Right lobe of liver (tissue), 4 donors: ENCODE measurements around the gene OR11H7.

ENCODE experiments used
- POLR2A ChIP-seq: fragments of 450-650 bp; IDR thresholded peaks from one replicate; pipeline ENCODE4 v1.6.1; 2017; ENCODE audit warnings: antibody characterized with exemption, mild to moderate bottlenecking
- TF ChIP-seq, protein P1 (sequence below), 4 donors: fragments of 200-600 bp in 3 of 4; fragments of 450-650 bp in 1 of 4; IDR thresholded peaks; one replicate each; pipeline versions ENCODE4 v1.5.1 to v1.8.0; 2016 to 2022; ENCODE audit warnings: antibody characterized with exemption in 4 of 4, mild to moderate bottlenecking in 2 of 4
- donor health status: DM: no; HTN: no; CAD: no.
- donor health status: DM: no; HTN: no; CAD: no.
- donor health status: DM: no; HTN: yes; CAD: no.

DNA sequence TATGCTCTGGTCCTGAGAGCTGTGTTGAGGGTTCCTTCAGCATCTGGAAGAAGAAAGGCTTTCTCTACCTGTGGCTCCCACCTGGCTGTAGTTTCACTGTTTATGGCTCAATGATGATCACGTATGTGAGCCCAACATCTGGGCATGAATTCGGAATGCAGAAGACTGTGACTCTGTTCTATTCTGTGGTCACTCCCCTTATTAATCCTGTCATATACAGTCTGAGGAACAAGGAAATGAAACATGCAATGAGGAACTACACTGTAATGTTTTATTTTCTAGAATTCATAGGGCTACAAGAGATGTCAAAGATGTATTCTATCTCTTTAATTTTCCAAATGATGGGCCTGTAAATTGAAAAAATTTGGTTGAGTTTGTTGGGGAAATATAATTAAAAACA is 48.9 kb upstream of the OR11H7 start:
- no peak for TF ChIP-seq POLR2A
- TF ChIP-seq, protein P1, sequence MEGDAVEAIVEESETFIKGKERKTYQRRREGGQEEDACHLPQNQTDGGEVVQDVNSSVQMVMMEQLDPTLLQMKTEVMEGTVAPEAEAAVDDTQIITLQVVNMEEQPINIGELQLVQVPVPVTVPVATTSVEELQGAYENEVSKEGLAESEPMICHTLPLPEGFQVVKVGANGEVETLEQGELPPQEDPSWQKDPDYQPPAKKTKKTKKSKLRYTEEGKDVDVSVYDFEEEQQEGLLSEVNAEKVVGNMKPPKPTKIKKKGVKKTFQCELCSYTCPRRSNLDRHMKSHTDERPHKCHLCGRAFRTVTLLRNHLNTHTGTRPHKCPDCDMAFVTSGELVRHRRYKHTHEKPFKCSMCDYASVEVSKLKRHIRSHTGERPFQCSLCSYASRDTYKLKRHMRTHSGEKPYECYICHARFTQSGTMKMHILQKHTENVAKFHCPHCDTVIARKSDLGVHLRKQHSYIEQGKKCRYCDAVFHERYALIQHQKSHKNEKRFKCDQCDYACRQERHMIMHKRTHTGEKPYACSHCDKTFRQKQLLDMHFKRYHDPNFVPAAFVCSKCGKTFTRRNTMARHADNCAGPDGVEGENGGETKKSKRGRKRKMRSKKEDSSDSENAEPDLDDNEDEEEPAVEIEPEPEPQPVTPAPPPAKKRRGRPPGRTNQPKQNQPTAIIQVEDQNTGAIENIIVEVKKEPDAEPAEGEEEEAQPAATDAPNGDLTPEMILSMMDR (IDR thresholded peaks at IDR 0.05) = no peak
